ENCODE measurements around the gene PCBP1. TPM values are rescaled to one million over a fixed set of nuclear protein-coding genes. Genes with fewer than 3 reads are reported as not detected.
"Not testable (repeated sequence)": the region's sequence is repeated elsewhere in the genome, so short reads cannot be mapped to it uniquely, and the experiment has no call there.

PCBP1 gene
- total RNA-seq, 3 donors from 2014 or later = 121 to 210 (median 145) TPM

- peak overlapping the region; percentile 95 to 99 for H3K27ac ChIP-seq
- H3K4me3 ChIP-seq = peak overlapping the region; percentile 53 to 82 (median 65)
- no peaks in the 10 kb centered on the region for H3K9me3 ChIP-seq
- H3K4me1 ChIP-seq = no peaks in the 10 kb centered on the region
- intact Hi-C loops (cut with DNase I; ENCODE audit: low total_unique reads) = loop anchor here (1.0 kb wide), 1 partner anchor 33 kb away; no protein-coding TSS in a partner anchor
- H3K27me3 ChIP-seq = no peaks in the 10 kb centered on the region
- no peak for DNase-seq (ENCODE audit: low spot score in 2 of 2)
- TF ChIP-seq CTCF (IDR thresholded peaks at IDR 0.05) (no peak), POLR2AphosphoS5 (IDR thresholded peaks at IDR 0.05) (no peak), POLR2A (IDR thresholded peaks at IDR 0.05) (no peak)
- H3K36me3 ChIP-seq = no peaks in the 10 kb centered on the region
Measured at GRCh38 chr2:70123829-70124116, 36.5 kb downstream of the PCBP1 start.

GRCh38 chr2:70124983-70125480 lies 37.8 kb downstream of the PCBP1 start:
- H3K4me1 ChIP-seq = no peaks in the 10 kb centered on the region
- intact Hi-C loops (cut with DNase I; ENCODE audit: low total_unique reads) = no loop called here
- no peaks in the 10 kb centered on the region for H3K27me3 ChIP-seq
- H3K36me3 ChIP-seq = no peaks in the 10 kb centered on the region
- no peak for TF ChIP-seq CTCF (IDR thresholded peaks at IDR 0.05)
- no peak for TF ChIP-seq POLR2A (IDR thresholded peaks at IDR 0.05)
- peak; percentile 51 to 56 (median 53) for TF ChIP-seq POLR2AphosphoS5 (IDR thresholded peaks at IDR 0.05)
- peak overlapping the region; percentile 53 to 82 (median 65) for H3K4me3 ChIP-seq
- no peaks in the 10 kb centered on the region for H3K9me3 ChIP-seq
- DNase-seq (ENCODE audit: low spot score in 2 of 2) = peak; percentile 59
- H3K27ac ChIP-seq = peak overlapping the region; percentile 95 to 99

- no peaks in the 10 kb centered on the region for H3K9me3 ChIP-seq
- intact Hi-C loops (cut with DNase I; ENCODE audit: low total_unique reads) = no loop called here
- peak overlapping the region; percentile 53 to 82 (median 65) for H3K4me3 ChIP-seq
- TF ChIP-seq POLR2AphosphoS5 (IDR thresholded peaks at IDR 0.05) = no peak
- no peak for TF ChIP-seq CTCF (IDR thresholded peaks at IDR 0.05)
- no peak for TF ChIP-seq POLR2A (IDR thresholded peaks at IDR 0.05)
- no peaks in the 10 kb centered on the region for H3K4me1 ChIP-seq
- H3K27ac ChIP-seq = peak overlapping the region; percentile 95 to 99
- no peaks in the 10 kb centered on the region for H3K36me3 ChIP-seq
- DNase-seq (ENCODE audit: low spot score in 2 of 2) = no peak
- no peaks in the 10 kb centered on the region for H3K27me3 ChIP-seq
Measured at GRCh38 chr2:70125498-70125898, 38.2 kb downstream of the PCBP1 start.

- H3K27ac ChIP-seq = no peak overlapping the region
- no peaks in the 10 kb centered on the region for H3K9me3 ChIP-seq
- peaks cover 0 to 2% of the 10 kb centered on the region in 2 donors for H3K4me1 ChIP-seq
- intact Hi-C loops (cut with DNase I; ENCODE audit: low total_unique reads) = no loop called here
- H3K36me3 ChIP-seq = no peaks in the 10 kb centered on the region
- TF ChIP-seq POLR2A (IDR thresholded peaks at IDR 0.05) (no peak), CTCF (IDR thresholded peaks at IDR 0.05) (no peak), POLR2AphosphoS5 (IDR thresholded peaks at IDR 0.05) (no peak)
- H3K4me3 ChIP-seq = no peak overlapping the region
- DNase-seq (ENCODE audit: low spot score in 2 of 2) = no peak
- H3K27me3 ChIP-seq = no peaks in the 10 kb centered on the region
Measured at GRCh38 chr2:70126413-70126812, 39.1 kb downstream of the PCBP1 start.

GRCh38 chr2:70128005-70128404 lies 40.7 kb downstream of the PCBP1 start:
- intact Hi-C loops (cut with DNase I; ENCODE audit: low total_unique reads) = no loop called here
- no peak for TF ChIP-seq CTCF (IDR thresholded peaks at IDR 0.05)
- TF ChIP-seq POLR2A (IDR thresholded peaks at IDR 0.05) = no peak
- no peak for TF ChIP-seq POLR2AphosphoS5 (IDR thresholded peaks at IDR 0.05)
- Histone ChIP-seq H3K4me3 (no peak overlapping the region), H3K9me3 (no peaks in the 10 kb centered on the region), H3K4me1 (peaks cover 0 to 18% of the 10 kb centered on the region in 2 donors), H3K36me3 (no peaks in the 10 kb centered on the region), H3K27ac (peak overlapping the region in 1 of 2 donors; percentile 41), H3K27me3 (no peaks in the 10 kb centered on the region)
- no peak for DNase-seq (ENCODE audit: low spot score in 2 of 2)

- DNase-seq (ENCODE audit: low spot score in 2 of 2); intact Hi-C loops (cut with DNase I; ENCODE audit: low total_unique reads); H3K36me3 ChIP-seq; H3K27me3 ChIP-seq; H3K9me3 ChIP-seq: not testable (repeated sequence)
- Histone ChIP-seq H3K4me3 (peak overlapping the region; percentile 32 to 60 (median 45)), H3K27ac (peak overlapping the region; percentile 92 to 97), H3K4me1 (peaks cover 3 to 20% of the 10 kb centered on the region in 2 donors)
Measured at GRCh38 chr2:70131344-70132143, 44.3 kb downstream of the PCBP1 start.

Measured in breast epithelium (tissue), 4 donors.